Pancreas (tissue), 10 donors: ENCODE data around the gene EHBP1L1. TPM values are rescaled to one million over a fixed set of nuclear protein-coding genes. Genes with fewer than 3 reads are reported as not detected.

Source experiments
- ATAC-seq, 4 donors: fragments of 200-7000 bp; cut with Tn5 transposase; one replicate each; pipeline versions ENCODE4 v1.8.0 to v1.9.1; 2020; ENCODE audit warnings: mild to moderate bottlenecking in 4 of 4, moderate library complexity in 4 of 4
- DNase-seq, 6 donors: peaks; one replicate each; pipeline ENCODE4 v3.0.0-alpha.2; 2020
- FAIRE-seq: peaks from 2 replicates; lab custom pipeline; 2012; peaks lifted over from hg19 to GRCh38; lab: Jason Lieb, UNC
- H3K27ac ChIP-seq, 4 donors: fragments of 200-600 bp; sonication (generic); 1 replicate in 3 of 4; 2 replicates in 1 of 4; pipeline versions ENCODE4 v1.5.0 to v1.8.0; 2020
- H3K27me3 ChIP-seq, 4 donors: fragments of 200-600 bp; one replicate each; pipeline ENCODE4 v1.8.0; 2021
- H3K36me3 ChIP-seq, 3 donors: fragments of 200-600 bp; sonication (generic) in 1 of 3; one replicate each; pipeline versions ENCODE4 v1.5.0 to v1.8.0; 2020 to 2021
- H3K4me1 ChIP-seq, 3 donors: fragments of 200-600 bp; one replicate each; pipeline ENCODE4 v1.8.0; 2021
- H3K4me3 ChIP-seq, 4 donors: fragments of 200-600 bp; sonication (generic) in 2 of 4; one replicate each; pipeline versions ENCODE4 v1.5.0 to v1.8.0; 2020 to 2021
- H3K9me3 ChIP-seq, 4 donors: fragments of 200-600 bp; one replicate each; pipeline ENCODE4 v1.8.0; 2021
- CTCF ChIP-seq, 4 donors: fragments of 200-600 bp; sonication (generic) in 3 of 4; IDR thresholded peaks; one replicate each; pipeline versions ENCODE4 v1.5.0 to v1.8.0; 2021; ENCODE audit warnings: antibody characterized with exemption in 4 of 4
- WGBS, 2 donors: extraction: QIAGEN DNeasy Blood & Tissue Kit; methylation state at CpG; one replicate each; pipeline ENCODE4 v1.1.7; 2013; 5-methylcytosine and 5-hydroxymethylcytosine counted together
- intact Hi-C, 3 donors: fragments of 100-400 bp; cut with DNase I; formaldehyde crosslinking; loops; one replicate each; pipeline versions ENCODE4 v1.11.1 to v1.14.2; 2022
- polyA plus RNA-seq, 2 donors: library from polyadenylated mRNA; stranded (reverse); fragments of 200-250 nt; gene quantifications; one replicate each; pipeline ENCODE4 v1.2.3, GENCODE V29; 2013
- total RNA-seq, 6 donors: library from RNA; stranded (reverse); fragmentation: NEBNext Ultra II Directional in 4 of 6; extraction: Animal tissue kit (Norgen Biotek cat#: 25700) in 4 of 6; gene quantifications; one replicate each; pipeline versions ENCODE4 v1.2.1 to v1.2.4, GENCODE V29; 2021 to 2023
- donor health status: healthy with polysubstance abuse.
- donor health status: DM: no; HTN: no; CAD: no; lungs with moderate emphysema.
- donor health status: DM: no; HTN: no; CAD: no.
- donor health status: control.
- donor health status: control.
- donor health status: Bipolar disorder and iron deficiency.
- donor health status: DM: yes; HTN: yes; CAD: no.
- donor health status: DM: no; HTN: no; CAD: no.
- donor health status: DM: no; HTN: no; CAD: no.
- donor health status: DM: yes; HTN: yes; CAD: no.

The EHBP1L1 gene
- total and polyA plus RNA-seq, 8 donors, result 6.5 to 34.2 (median 14.6) TPM

GRCh38 chr11:65613091-65613928 is 37.5 kb downstream of the EHBP1L1 start:
- peak overlapping the region; percentile 88 to 94 (median 92) for H3K27ac ChIP-seq
- TF ChIP-seq CTCF (IDR thresholded peaks at IDR 0.05), result no peak
- no peaks in the 10 kb centered on the region for H3K9me3 ChIP-seq
- WGBS, 2 donors, result 9 to 13% methylated on average over 39 to 43 of the region's 43 CpGs
- DNase-seq (peak; percentile 53 to 89 (median 70)), ATAC-seq (peak in 3 of 4 donors; percentile 0), FAIRE-seq (no peak)
- intact Hi-C loops, result no loop called here
- peak overlapping the region; percentile 76 to 96 (median 90) for H3K4me3 ChIP-seq
- H3K4me1 ChIP-seq, result peaks cover 13 to 25% (median 24%) of the 10 kb centered on the region in 3 donors
- H3K36me3 ChIP-seq, result peaks cover 2 to 6% (median 6%) of the 10 kb centered on the region in 3 donors
- H3K27me3 ChIP-seq, result no peaks in the 10 kb centered on the region

GRCh38 chr11:65615229-65615949 is 39.5 kb downstream of the EHBP1L1 start, which contains the start of gene PCNX3:
PCNX3 (plus strand) TSS chr11:65615776; CDS start chr11:65616312, 536 bp downstream.
- Histone ChIP-seq H3K36me3 (peaks cover 6 to 22% (median 18%) of the 10 kb centered on the region in 3 donors), H3K4me3 (peak within 1 kb of the TSS; percentile 88 to 96 (median 94)), H3K27ac (peak within 1 kb of the TSS; percentile 88 to 94 (median 92)), H3K9me3 (no peaks in the 10 kb centered on the region), H3K27me3 (no peaks in the 10 kb centered on the region), H3K4me1 (peaks cover 13 to 25% (median 24%) of the 10 kb centered on the region in 3 donors)
- 0% methylated on average over 48 to 55 of the region's 55 CpGs for WGBS, 2 donors
- intact Hi-C loops, result no loop called here
- FAIRE-seq (peak; percentile 99), DNase-seq (peak; percentile 99 to 100 (median 100)), ATAC-seq (peak; percentile 78 to 90 (median 82))
- TF ChIP-seq CTCF (IDR thresholded peaks at IDR 0.05), result no peak

- intact Hi-C loops, result no loop called here
- no peaks in the 10 kb centered on the region for H3K9me3 ChIP-seq
- H3K27ac ChIP-seq, result peak overlapping the region; percentile 59 to 88 (median 70)
- DNase-seq (no peak), ATAC-seq (no peak), FAIRE-seq (no peak)
- no peaks in the 10 kb centered on the region for H3K27me3 ChIP-seq
- peaks cover 6 to 22% (median 18%) of the 10 kb centered on the region in 3 donors for H3K36me3 ChIP-seq
- H3K4me1 ChIP-seq, result peaks cover 13 to 25% (median 24%) of the 10 kb centered on the region in 3 donors
- peak overlapping the region; percentile 88 to 96 (median 92) for H3K4me3 ChIP-seq
- WGBS, 2 donors, result 1 to 2% methylated on average over 39 to 50 of the region's 50 CpGs
- no peak for TF ChIP-seq CTCF (IDR thresholded peaks at IDR 0.05)
Measured at GRCh38 chr11:65615950-65616574, 40.2 kb downstream of the EHBP1L1 start.

DNA sequence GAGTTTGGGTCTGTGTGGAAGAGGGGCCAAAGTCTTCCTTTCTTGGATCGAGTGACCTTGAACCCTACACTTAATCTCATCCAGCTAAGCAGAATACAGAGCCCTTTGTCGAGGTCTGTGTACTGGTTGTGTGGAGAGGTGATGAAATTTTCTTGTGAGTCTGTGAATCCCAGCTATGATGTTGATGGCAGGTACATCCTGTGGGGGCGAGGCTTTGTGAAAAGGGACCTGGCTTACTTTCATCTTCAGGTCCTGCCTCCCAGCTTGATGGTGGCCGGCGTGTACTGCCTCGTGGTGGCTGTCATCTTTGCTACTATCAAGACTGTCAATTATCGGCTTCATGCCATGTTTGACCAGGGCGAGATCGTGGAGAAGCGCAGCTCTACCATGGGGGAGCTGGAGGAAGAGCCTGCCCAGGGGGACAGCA is 40.7 kb downstream of the EHBP1L1 start:
- Histone ChIP-seq H3K27ac (peak overlapping the region in 1 of 4 donors; percentile 64), H3K4me1 (peaks cover 13 to 25% (median 24%) of the 10 kb centered on the region in 3 donors), H3K9me3 (no peaks in the 10 kb centered on the region), H3K36me3 (peaks cover 6 to 22% (median 18%) of the 10 kb centered on the region in 3 donors), H3K27me3 (no peaks in the 10 kb centered on the region), H3K4me3 (peak overlapping the region; percentile 88 to 96 (median 92))
- FAIRE-seq (no peak), ATAC-seq (no peak), DNase-seq (peak in 1 of 6 donors; percentile 32)
- intact Hi-C loops, result no loop called here
- TF ChIP-seq CTCF (IDR thresholded peaks at IDR 0.05), result no peak
- WGBS, 2 donors, result 24 to 33% methylated on average over 10 of the region's 10 CpGs
